Activated CD8-positive, alpha-beta T cell treated with anti-CD3 and anti-CD28 coated beads for 36 hours (primary cell): ENCODE measurements around the gene HSPA14. TPM values are rescaled to one million over a fixed set of nuclear protein-coding genes. Genes with fewer than 3 reads are reported as not detected.

Source experiments
- ATAC-seq: fragments of 200-7000 bp; cut with Tn5 transposase; one replicate; pipeline ENCODE4 v1.10.0; 2021; ENCODE audit warnings: mild to moderate bottlenecking, moderate library complexity
- CTCF ChIA-PET: fragments of 350-600 bp; sonication (Branson Sonifier 250); formaldehyde crosslinking; loops from one replicate; lab custom pipeline; 2021; ENCODE audit warnings: antibody characterized with exemption; lab: Charles Lee
- POLR2A ChIA-PET: fragments of 350-600 bp; sonication (Branson Sonifier 250); formaldehyde crosslinking; loops from one replicate; lab custom pipeline; 2021; ENCODE audit warnings: antibody characterized with exemption; lab: Charles Lee
- DNase-seq: peaks from one replicate; pipeline ENCODE4 v3.0.0-alpha.2; 2020
- H3K27ac Mint-ChIP-seq: one replicate; pipeline ENCODE4 v1.8.0; 2021; ENCODE audit warnings: mild to moderate bottlenecking, mixed read lengths
- H3K27me3 Mint-ChIP-seq: one replicate; pipeline ENCODE4 v1.8.0; 2021; ENCODE audit warnings: mixed read lengths
- H3K36me3 Mint-ChIP-seq: one replicate; pipeline ENCODE4 v1.8.0; 2021; ENCODE audit warnings: low read depth, mixed read lengths
- H3K4me1 Mint-ChIP-seq: one replicate; pipeline ENCODE4 v1.8.0; 2021; ENCODE audit warnings: low read depth, mixed read lengths
- H3K4me3 Mint-ChIP-seq: one replicate; pipeline ENCODE4 v1.8.0; 2021; ENCODE audit warnings: mild to moderate bottlenecking, moderate library complexity, mixed read lengths
- H3K9me3 Mint-ChIP-seq: one replicate; pipeline ENCODE4 v1.8.0; 2021; ENCODE audit warnings: mixed read lengths
- CTCF ChIP-seq: fragments of 200-600 bp; IDR thresholded peaks from one replicate; pipeline ENCODE4 v1.8.0; 2022; ENCODE audit warnings: antibody characterized with exemption, mild to moderate bottlenecking
- intact Hi-C: fragments of 100-400 bp; cut with micrococcal nuclease; formaldehyde crosslinking; loops from one replicate; pipeline ENCODE4 v1.10.0; 2022
- total RNA-seq, 2 experiments: library from RNA; stranded (reverse); gene quantifications; one replicate each; pipeline ENCODE4 v1.2.3, GENCODE V29; 2021

The HSPA14 gene
- total RNA-seq, 2 experiments from 2014 or later = 36.1 to 36.7 TPM

- H3K9me3 Mint-ChIP-seq = no peaks in the 10 kb centered on the region
- POLR2A ChIA-PET = no interaction called here
- DNase-seq (no peak), ATAC-seq (no peak)
- no peak overlapping the region for H3K27ac Mint-ChIP-seq
- TF ChIP-seq CTCF = no peak
- H3K36me3 Mint-ChIP-seq = peaks cover 17% of the 10 kb centered on the region
- intact Hi-C loops = no loop called here
- CTCF ChIA-PET = no interaction called here
- H3K4me1 Mint-ChIP-seq = peaks cover 33% of the 10 kb centered on the region
- no peaks in the 10 kb centered on the region for H3K27me3 Mint-ChIP-seq
- H3K4me3 Mint-ChIP-seq = no peak overlapping the region
Measured at GRCh38 chr10:14875941-14876340, 37.8 kb downstream of the HSPA14 start.

- H3K27ac Mint-ChIP-seq = no peak overlapping the region
- ChIA-PET POLR2A (interaction anchor here (3.8 kb wide), 1 partner anchor 77 kb away, joined by 30 read pairs; the partner anchor contains the start of gene DCLRE1C), CTCF (interaction anchor here (1.0 kb wide), 1 partner anchor 28 kb away, joined by 3 read pairs; no protein-coding TSS in a partner anchor)
Measured at GRCh38 chr10:14876764-14877163, 38.7 kb downstream of the HSPA14 start.

GRCh38 chr10:14878266-14879123 lies 40.4 kb downstream of the HSPA14 start, which contains the start of gene SUV39H2:
TSS of gene SUV39H2 (plus strand) at chr10:14878866. CDS start at chr10:14878889, 23 bp downstream.
- CTCF ChIA-PET = interaction anchor here (0.8 to 1.7 kb wide), 9 partner anchors 8 to 343 kb away, joined by 3 to 7 read pairs (median 4); no protein-coding TSS in a partner anchor
- intact Hi-C loops = no loop called here
- POLR2A ChIA-PET = interaction anchor here (0.5 to 4.1 kb wide), 20 partner anchors 9 to 693 kb away, joined by 3 to 30 read pairs (median 4); partner anchors contain the start of genes CDNF, DCLRE1C, HSPA14 and MEIG1
- Mint-ChIP-seq H3K4me3 (peak within 1 kb of the TSS; percentile 96), H3K27ac (peak within 1 kb of the TSS; percentile 93), H3K36me3 (peaks cover 32% of the 10 kb centered on the region), H3K4me1 (peaks cover 39% of the 10 kb centered on the region), H3K27me3 (no peaks in the 10 kb centered on the region), H3K9me3 (no peaks in the 10 kb centered on the region)
- TF ChIP-seq CTCF = no peak
- peak; percentile 93 for ATAC-seq
- peak; percentile 95 for DNase-seq

More at GRCh38 chr10:14876764-14877163, 38.7 kb downstream of the HSPA14 start:
- TF ChIP-seq CTCF = no peak
- Mint-ChIP-seq H3K4me3 (peak overlapping the region; percentile 96), H3K36me3 (peaks cover 20% of the 10 kb centered on the region), H3K4me1 (peaks cover 37% of the 10 kb centered on the region), H3K27me3 (no peaks in the 10 kb centered on the region), H3K9me3 (no peaks in the 10 kb centered on the region)
- intact Hi-C loops = no loop called here
- ATAC-seq = no peak
- no peak for DNase-seq

DNA sequence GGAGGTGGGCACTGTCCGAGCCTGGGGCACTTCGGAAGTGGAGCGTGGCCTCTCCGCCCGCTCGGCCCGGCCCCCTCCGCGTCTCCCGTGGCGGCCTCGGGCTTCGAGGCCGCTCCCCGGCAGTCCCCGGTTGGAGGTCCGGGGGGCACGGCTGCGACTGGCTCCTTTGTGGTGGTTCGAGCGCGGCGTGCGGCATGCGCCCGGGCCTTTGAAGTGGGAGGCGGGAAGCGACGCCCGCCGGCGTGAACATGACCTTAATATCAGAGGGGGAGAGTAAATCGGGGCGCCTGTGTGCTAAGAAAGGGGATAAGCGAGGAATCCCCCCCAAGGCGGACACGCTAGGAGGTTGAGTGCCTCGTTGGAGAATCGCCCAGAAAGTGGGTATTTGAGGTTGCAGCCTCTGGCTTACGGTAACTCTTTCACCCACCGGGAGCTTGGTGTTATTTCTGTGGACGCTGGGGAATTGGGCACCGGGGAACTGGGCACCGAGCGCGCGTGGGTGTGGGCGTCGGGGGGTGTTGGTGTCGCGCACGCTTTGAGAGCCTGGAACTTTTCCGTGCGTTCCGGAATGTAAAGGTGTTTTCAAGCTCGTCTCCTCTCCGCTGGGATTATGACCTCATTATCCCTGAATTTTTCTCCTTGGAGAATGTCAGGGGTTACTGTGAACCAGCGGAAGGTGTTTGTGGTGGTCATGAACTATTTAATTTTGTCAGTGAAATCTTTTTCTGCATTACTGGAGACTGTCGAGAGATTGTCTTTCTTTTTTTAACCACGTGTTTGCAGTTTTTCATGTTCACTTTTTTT lies 41.2 kb downstream of the HSPA14 start:
- TF ChIP-seq CTCF = no peak
- no peaks in the 10 kb centered on the region for H3K27me3 Mint-ChIP-seq
- ATAC-seq = peak; percentile 11
- POLR2A ChIA-PET = interaction anchor here (0.5 to 4.1 kb wide), 15 partner anchors 10 to 694 kb away, joined by 3 to 30 read pairs (median 5); partner anchors contain the start of genes CDNF, DCLRE1C, HSPA14 and MEIG1
- CTCF ChIA-PET = interaction anchor here (1.0 to 1.9 kb wide), 6 partner anchors 9 to 344 kb away, joined by 3 to 7 read pairs (median 4); no protein-coding TSS in a partner anchor
- peak overlapping the region; percentile 92 for H3K27ac Mint-ChIP-seq
- peaks cover 32% of the 10 kb centered on the region for H3K36me3 Mint-ChIP-seq
- intact Hi-C loops = no loop called here
- no peaks in the 10 kb centered on the region for H3K9me3 Mint-ChIP-seq
- DNase-seq = peak; percentile 54
- H3K4me3 Mint-ChIP-seq = peak overlapping the region; percentile 96
- peaks cover 37% of the 10 kb centered on the region for H3K4me1 Mint-ChIP-seq
